Thyroid gland (tissue), 4 donors: ENCODE measurements around the gene CEP57L1. TPM values are rescaled to one million over a fixed set of nuclear protein-coding genes. Genes with fewer than 3 reads are reported as not detected.
"Not testable (repeated sequence)": the region's sequence is repeated elsewhere in the genome, so short reads cannot be mapped to it uniquely, and the experiment has no call there.

Source experiments
- DNase-seq, 2 donors: peaks; one replicate each; pipeline ENCODE4 v3.0.0-alpha.2; 2019
- H3K27ac ChIP-seq, 3 donors: fragments of 200-600 bp; sonication (generic); 1 replicate in 2 of 3; 2 replicates in 1 of 3; pipeline ENCODE4 v1.5.1; 2016 to 2019; ENCODE audit warnings: mild to moderate bottlenecking in 1 of 3, moderate library complexity in 1 of 3
- H3K27me3 ChIP-seq: fragments of 200-600 bp; sonication (generic); one replicate; pipeline ENCODE4 v1.5.1; 2019
- H3K36me3 ChIP-seq, 2 donors: fragments of 200-600 bp; sonication (generic); one replicate each; pipeline ENCODE4 v1.5.1; 2016 to 2019
- H3K4me1 ChIP-seq, 2 donors: fragments of 200-600 bp; sonication (generic); one replicate each; pipeline ENCODE4 v1.5.1; 2017 to 2019
- H3K4me3 ChIP-seq, 3 donors: fragments of 200-600 bp; sonication (generic); replicated peaks in 1 of 3; 1 replicate in 2 of 3; 2 replicates in 1 of 3; pipeline ENCODE4 v1.5.1; 2016; ENCODE audit warnings: mild to moderate bottlenecking in 1 of 3
- H3K9me3 ChIP-seq: fragments of 200-600 bp; sonication (generic); one replicate; pipeline ENCODE4 v1.5.1; 2017
- CTCF ChIP-seq, 6 experiments: fragments of 200-600 bp in 3 of 6; fragments of 450-650 bp in 3 of 6; sonication (generic) in 3 of 6; IDR thresholded peaks; one replicate each; pipeline ENCODE4 v1.5.1; 2016 to 2019; ENCODE audit warnings: antibody characterized with exemption in 6 of 6, mild to moderate bottlenecking in 2 of 6, inconsistent platforms in 1 of 6, moderate library complexity in 1 of 6
- POLR2A ChIP-seq, 2 donors: fragments of 450-650 bp; IDR thresholded peaks; one replicate each; pipeline ENCODE4 v1.6.1; 2017; ENCODE audit warnings: antibody characterized with exemption in 2 of 2, mild to moderate bottlenecking in 2 of 2, moderate library complexity in 1 of 2
- WGBS, 2 donors: methylation state at CpG; one replicate each; pipeline ENCODE4 v1.1.5; 2017; 5-methylcytosine and 5-hydroxymethylcytosine counted together
- intact Hi-C: fragments of 100-400 bp; cut with DNase I; formaldehyde crosslinking; loops from one replicate; pipeline ENCODE4 v1.15.1; 2023
- total RNA-seq, 4 donors: library from RNA; depleted of rRNA; stranded (reverse); fragments of >200 nt; gene quantifications; one replicate each; pipeline ENCODE4 v1.2.3, GENCODE V29; 2016

CEP57L1 gene
- total RNA-seq, 4 donors from 2014 or later: 15.0 to 27.7 (median 19.5) TPM

- no peak for DNase-seq
- TF ChIP-seq POLR2A (IDR thresholded peaks at IDR 0.05): no peak
- no peak for TF ChIP-seq CTCF (IDR thresholded peaks at IDR 0.05)
- H3K27me3 ChIP-seq: no peaks in the 10 kb centered on the region
- no peaks in the 10 kb centered on the region for H3K36me3 ChIP-seq
- H3K4me3 ChIP-seq: no peak overlapping the region
- H3K27ac ChIP-seq: no peak overlapping the region
- peaks cover 0 to 12% of the 10 kb centered on the region in 2 donors for H3K4me1 ChIP-seq
- no peaks in the 10 kb centered on the region for H3K9me3 ChIP-seq
- WGBS, 2 donors: 96 to 100% methylated on average over 1 of the region's 1 CpG
- intact Hi-C loops: loop anchor here (10.0 kb wide), 1 partner anchor 543 kb away; no protein-coding TSS in a partner anchor
These were observed 2.4 kb downstream of the CEP57L1 start for GRCh38 chr6:109097661-109098060.

DNA sequence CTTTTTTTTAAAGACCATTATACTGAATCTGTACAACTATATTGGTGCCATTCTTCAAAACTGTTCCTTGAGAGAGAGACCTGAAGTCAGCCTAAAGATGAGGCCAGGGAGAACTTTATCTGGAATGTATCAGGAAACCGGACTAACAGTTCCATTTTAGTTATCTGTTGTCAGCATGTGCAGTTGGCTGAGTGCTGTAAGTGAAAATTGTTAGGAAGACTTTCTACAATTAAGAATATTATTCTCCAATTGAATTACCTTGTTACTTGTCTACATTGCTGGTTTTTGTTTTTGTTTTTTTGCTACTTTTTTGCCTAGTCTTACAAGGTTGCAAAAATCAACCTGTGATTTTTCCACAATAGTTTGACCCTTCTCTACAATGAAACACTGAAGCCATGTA is 7.5 kb downstream of the CEP57L1 start:
- Histone ChIP-seq H3K4me1 (no peaks in the 10 kb centered on the region), H3K4me3 (no peak overlapping the region), H3K27me3 (no peaks in the 10 kb centered on the region), H3K27ac (no peak overlapping the region), H3K36me3 (no peaks in the 10 kb centered on the region), H3K9me3 (no peaks in the 10 kb centered on the region)
- TF ChIP-seq POLR2A (IDR thresholded peaks at IDR 0.05) (no peak), CTCF (IDR thresholded peaks at IDR 0.05) (no peak)
- DNase-seq: no peak
- 72 to 83% methylated on average over 1 of the region's 1 CpG for WGBS, 2 donors
- intact Hi-C loops: no loop called here

DNA sequence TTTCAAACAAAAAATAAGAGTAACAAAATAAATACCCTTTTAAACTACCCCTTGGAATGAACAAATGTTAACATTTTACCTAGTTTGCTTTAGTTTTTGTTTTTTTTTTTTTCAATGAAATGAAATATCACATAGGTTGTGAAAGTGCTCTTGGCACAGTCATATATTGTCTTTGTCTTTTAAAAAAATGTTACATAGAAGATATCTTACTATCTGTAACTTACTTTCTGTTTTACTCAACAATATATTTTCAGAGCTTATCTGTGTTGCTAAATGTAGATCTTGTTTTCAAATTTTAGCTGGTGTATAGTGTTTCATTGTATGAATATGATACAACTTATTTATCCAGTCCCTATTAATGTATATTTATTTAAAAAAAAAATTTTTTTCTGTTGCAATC is 8.6 kb downstream of the CEP57L1 start:
- intact Hi-C loops: no loop called here

DNA sequence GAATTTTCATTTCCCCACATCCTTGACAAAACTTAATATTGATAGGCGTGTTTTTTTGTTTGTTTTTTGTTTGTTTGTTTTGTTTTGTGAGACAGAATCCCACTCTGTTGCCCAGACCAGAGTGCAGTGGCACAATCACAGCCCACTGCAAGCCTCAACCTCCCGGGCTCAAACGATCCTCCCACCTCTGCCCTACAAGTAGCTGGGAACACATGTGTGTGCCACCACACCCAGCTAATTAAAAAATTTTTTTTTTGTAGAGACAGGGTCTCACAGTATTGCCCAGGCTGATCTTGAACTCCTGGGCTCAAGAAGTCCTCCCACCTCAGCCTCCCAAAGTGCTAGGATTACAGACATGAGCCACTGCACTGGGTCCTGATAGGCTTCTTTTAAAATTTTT is 9.2 kb downstream of the CEP57L1 start:
- no peak for DNase-seq
- Histone ChIP-seq H3K27ac (no peak overlapping the region), H3K9me3 (no peaks in the 10 kb centered on the region), H3K4me3 (no peak overlapping the region), H3K36me3 (no peaks in the 10 kb centered on the region), H3K4me1 (no peaks in the 10 kb centered on the region), H3K27me3 (no peaks in the 10 kb centered on the region)
- TF ChIP-seq POLR2A (IDR thresholded peaks at IDR 0.05) (no peak), CTCF (IDR thresholded peaks at IDR 0.05) (no peak)
- WGBS, 2 donors: 95 to 98% methylated on average over 3 of the region's 3 CpGs
- intact Hi-C loops: no loop called here

More for the DNA sequence above, 8.6 kb downstream of the CEP57L1 start:
- Histone ChIP-seq H3K27me3 (no peaks in the 10 kb centered on the region), H3K9me3 (no peaks in the 10 kb centered on the region), H3K4me1 (no peaks in the 10 kb centered on the region), H3K27ac (no peak overlapping the region), H3K4me3 (no peak overlapping the region), H3K36me3 (no peaks in the 10 kb centered on the region)
- DNase-seq: no peak
- no peak for TF ChIP-seq CTCF (IDR thresholded peaks at IDR 0.05)
- TF ChIP-seq POLR2A (IDR thresholded peaks at IDR 0.05): no peak

DNA sequence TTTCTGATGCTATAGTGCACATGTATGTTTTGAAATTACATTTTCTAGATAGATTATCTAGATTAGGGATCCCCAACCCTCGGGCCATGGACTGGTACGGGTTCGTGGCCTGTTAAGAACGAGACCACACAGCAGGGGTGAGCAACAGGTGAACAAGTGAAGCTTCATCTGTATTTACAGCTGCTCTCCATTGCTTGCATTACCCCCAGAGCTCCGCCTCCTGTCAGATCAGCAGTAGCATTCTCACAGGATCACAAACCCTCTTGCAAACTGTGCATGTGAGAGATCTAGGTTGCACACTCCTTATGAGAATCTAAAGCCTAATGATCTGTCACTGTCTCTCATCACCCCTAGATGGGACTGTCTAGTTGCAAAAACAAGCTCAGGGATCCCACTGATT is 10.4 kb downstream of the CEP57L1 start:
- intact Hi-C loops: no loop called here
- TF ChIP-seq POLR2A (IDR thresholded peaks at IDR 0.05) (no peak), CTCF (IDR thresholded peaks at IDR 0.05) (no peak)
- no peaks in the 10 kb centered on the region for H3K4me1 ChIP-seq

GRCh38 chr6:109109663-109110062 is 14.4 kb downstream of the CEP57L1 start:
- H3K4me3 ChIP-seq, H3K27ac ChIP-seq, DNase-seq, H3K4me1 ChIP-seq, H3K27me3 ChIP-seq, intact Hi-C loops, H3K36me3 ChIP-seq, H3K9me3 ChIP-seq: not testable (repeated sequence)
- 99 to 100% methylated on average over 8 of the region's 8 CpGs for WGBS, 2 donors

More for the DNA sequence above, 10.4 kb downstream of the CEP57L1 start:
- Histone ChIP-seq H3K4me3 (no peak overlapping the region), H3K36me3 (no peaks in the 10 kb centered on the region), H3K9me3 (no peaks in the 10 kb centered on the region), H3K27ac (no peak overlapping the region), H3K27me3 (no peaks in the 10 kb centered on the region)
- 93 to 94% methylated on average over 5 of the region's 5 CpGs for WGBS, 2 donors
- no peak for DNase-seq

GRCh38 chr6:109112663-109113062 is 17.4 kb downstream of the CEP57L1 start:
- H3K27ac ChIP-seq, intact Hi-C loops, H3K4me1 ChIP-seq, H3K27me3 ChIP-seq, H3K9me3 ChIP-seq, H3K4me3 ChIP-seq, H3K36me3 ChIP-seq, DNase-seq: not testable (repeated sequence)
- 91 to 96% methylated on average over 3 of the region's 3 CpGs for WGBS, 2 donors
